LNCaP clone FGC (cell line): ENCODE results near the gene UBE2N.

Experiments
- DNase-seq: peaks from one replicate; pipeline ENCODE4 v3.0.0-alpha.2; 2011; ENCODE audit warnings: low read depth
- H3K4me3 ChIP-seq: 2 replicates; pipeline ENCODE4 v1.5.1; 2011; ENCODE audit warnings: mild to moderate bottlenecking, low read depth, low read length, control low read depth
- TF ChIP-seq, protein P1 (sequence below): IDR thresholded peaks from 2 replicates; pipeline ENCODE4 v1.5.1; 2012; ENCODE audit warnings: mild to moderate bottlenecking; ENCODE audit not compliant: control insufficient read depth, insufficient read depth; ENCODE audit errors: extremely low read depth

UBE2N gene

GRCh38 chr12:93447555-93448290 is 6.0 kb upstream of the UBE2N start:
- TF ChIP-seq, protein P1, sequence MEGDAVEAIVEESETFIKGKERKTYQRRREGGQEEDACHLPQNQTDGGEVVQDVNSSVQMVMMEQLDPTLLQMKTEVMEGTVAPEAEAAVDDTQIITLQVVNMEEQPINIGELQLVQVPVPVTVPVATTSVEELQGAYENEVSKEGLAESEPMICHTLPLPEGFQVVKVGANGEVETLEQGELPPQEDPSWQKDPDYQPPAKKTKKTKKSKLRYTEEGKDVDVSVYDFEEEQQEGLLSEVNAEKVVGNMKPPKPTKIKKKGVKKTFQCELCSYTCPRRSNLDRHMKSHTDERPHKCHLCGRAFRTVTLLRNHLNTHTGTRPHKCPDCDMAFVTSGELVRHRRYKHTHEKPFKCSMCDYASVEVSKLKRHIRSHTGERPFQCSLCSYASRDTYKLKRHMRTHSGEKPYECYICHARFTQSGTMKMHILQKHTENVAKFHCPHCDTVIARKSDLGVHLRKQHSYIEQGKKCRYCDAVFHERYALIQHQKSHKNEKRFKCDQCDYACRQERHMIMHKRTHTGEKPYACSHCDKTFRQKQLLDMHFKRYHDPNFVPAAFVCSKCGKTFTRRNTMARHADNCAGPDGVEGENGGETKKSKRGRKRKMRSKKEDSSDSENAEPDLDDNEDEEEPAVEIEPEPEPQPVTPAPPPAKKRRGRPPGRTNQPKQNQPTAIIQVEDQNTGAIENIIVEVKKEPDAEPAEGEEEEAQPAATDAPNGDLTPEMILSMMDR = no peak

GRCh38 chr12:93443576-93443975 is 1.8 kb upstream of the UBE2N start:
- no peak overlapping the region for H3K4me3 ChIP-seq
- TF ChIP-seq, protein P1 = no peak
- no peak for DNase-seq

More at GRCh38 chr12:93447555-93448290, 6.0 kb upstream of the UBE2N start:
- DNase-seq = no peak
- no peak overlapping the region for H3K4me3 ChIP-seq

- peak overlapping the region; percentile 79 for H3K4me3 ChIP-seq
- DNase-seq = no peak
- TF ChIP-seq, protein P1 = no peak
These were observed 929 bp upstream of the UBE2N start for GRCh38 chr12:93442411-93443340.

DNA sequence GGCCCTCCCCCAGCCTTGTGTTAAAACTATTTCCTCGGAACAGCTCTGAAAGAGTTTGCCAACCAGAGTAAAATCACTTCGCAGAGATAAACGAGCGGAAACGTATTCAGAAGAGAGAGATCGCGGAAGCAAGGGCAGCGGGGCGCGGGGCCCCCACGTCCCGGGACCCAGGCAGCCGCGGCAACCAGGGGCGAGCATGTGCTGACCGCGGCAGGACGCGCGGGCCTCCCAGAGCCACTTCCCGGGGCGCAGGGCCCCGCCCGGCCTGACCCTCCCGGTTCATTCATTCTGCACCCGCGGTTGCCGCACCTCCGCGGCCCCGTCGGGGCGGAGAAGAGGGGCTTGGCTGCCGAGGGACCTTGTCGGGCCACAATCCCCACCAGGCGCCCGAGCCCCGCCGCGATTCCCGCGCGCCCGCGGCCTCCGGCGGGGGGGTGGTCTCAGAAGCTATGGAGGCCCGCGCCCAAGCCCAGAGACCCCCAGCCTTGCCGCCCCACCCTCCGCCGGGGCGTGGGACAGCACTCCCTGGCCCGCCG is 598 bp downstream of the UBE2N start:
- TF ChIP-seq, protein P1 = no peak
- DNase-seq = no peak
- H3K4me3 ChIP-seq = peak overlapping the region; percentile 79

DNA sequence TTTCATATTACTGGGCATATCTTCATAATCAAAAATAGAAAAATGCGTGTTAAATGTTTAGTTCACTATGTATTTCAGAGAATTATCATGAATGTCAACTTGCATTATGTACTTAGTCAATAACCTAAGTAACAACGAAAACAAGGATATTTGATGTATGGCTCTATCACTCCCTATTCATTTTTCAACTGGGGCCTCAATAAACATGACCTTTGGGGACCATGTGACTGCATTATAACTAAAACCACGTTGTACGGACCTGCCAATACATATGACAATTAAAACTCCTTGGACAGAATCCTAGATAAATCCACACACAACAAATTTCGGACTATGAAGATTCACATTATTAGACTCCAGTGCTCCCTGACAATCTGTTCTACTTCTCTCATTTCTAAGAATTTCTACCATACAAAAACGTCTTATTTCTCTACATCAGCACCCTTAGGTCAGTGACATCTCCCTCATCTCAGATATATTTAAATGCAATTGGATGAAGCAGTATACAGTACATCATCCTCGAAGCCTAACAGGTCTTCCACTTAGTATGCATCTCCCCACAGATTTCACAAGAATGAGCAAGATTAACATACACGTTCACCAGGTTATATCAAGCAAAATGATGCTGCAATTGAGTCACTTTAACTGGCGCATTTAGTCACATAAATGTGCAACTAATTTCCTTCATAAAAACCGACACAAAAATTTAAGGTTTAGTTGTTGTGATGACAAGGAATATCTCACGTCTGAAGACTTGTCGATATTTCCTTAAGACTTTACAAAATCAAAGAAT is 1.5 kb downstream of the UBE2N start:
- TF ChIP-seq, protein P1 = no peak
- no peak for DNase-seq
- H3K4me3 ChIP-seq = peak overlapping the region; percentile 79
